ENCODE results near the gene FAM184A.

FAM184A gene

GRCh38 chr6:118965371-118965770 is 113.1 kb downstream of the FAM184A start:
- DNase-seq, result no peak

- no peak for DNase-seq
Measured at GRCh38 chr6:118963003-118963402, 115.5 kb downstream of the FAM184A start.

DNA sequence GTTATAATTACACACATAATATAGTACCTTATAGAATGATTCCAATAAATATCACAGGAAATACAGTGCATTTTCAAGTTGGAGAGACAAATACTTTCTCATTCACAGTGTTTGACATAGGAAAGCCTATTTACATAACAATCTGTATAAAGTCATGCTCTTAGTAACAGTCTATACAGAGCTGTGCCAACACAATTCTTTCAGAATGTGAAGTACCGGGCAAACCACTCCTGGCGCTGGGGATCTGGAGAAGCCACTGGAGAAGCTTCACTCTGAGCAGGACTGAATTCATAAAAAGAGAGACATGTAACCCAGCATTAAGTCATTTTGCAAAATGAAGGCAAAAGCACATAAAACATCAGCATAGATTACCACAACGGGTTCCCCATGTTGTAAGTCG is 118.6 kb downstream of the FAM184A start:
- no peak for DNase-seq

GRCh38 chr6:118953391-118953790 is 125.1 kb downstream of the FAM184A start:
- DNase-seq, result no peak

- no peak for DNase-seq
Measured at GRCh38 chr6:118952683-118953082, 125.8 kb downstream of the FAM184A start.

- DNase-seq, result no peak
Measured at GRCh38 chr6:118945217-118945616, 133.2 kb downstream of the FAM184A start.

DNA sequence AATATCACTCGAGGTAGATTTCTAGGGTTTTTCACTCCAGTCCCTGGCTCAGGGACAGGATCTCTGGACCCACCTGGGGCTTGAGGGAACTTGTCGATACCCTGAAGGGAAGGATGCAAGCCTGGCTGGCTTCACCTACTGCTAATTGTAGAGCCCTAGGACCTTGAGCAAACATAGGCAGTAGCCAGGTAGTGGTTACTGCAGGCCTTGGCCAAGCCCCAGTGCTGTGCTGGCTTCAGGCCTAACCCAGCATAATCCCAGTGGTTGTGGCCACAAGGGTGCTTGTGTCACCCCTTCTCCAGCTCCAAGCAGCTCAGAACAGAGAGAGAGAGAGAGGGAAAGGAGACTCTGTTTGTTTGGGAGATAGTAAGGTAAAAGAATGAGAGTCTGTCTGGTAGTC is 137.7 kb downstream of the FAM184A start:
- no peak for DNase-seq

GRCh38 chr6:118939683-118940082 is 138.8 kb downstream of the FAM184A start:
- DNase-seq, result peak in 2 of 14 donors; percentile 11 to 23

- DNase-seq, result no peak
Measured at GRCh38 chr6:118935978-118936703, 142.3 kb downstream of the FAM184A start.

- DNase-seq, result no peak
Measured at GRCh38 chr6:118935331-118935668, 143.2 kb downstream of the FAM184A start.

DNA sequence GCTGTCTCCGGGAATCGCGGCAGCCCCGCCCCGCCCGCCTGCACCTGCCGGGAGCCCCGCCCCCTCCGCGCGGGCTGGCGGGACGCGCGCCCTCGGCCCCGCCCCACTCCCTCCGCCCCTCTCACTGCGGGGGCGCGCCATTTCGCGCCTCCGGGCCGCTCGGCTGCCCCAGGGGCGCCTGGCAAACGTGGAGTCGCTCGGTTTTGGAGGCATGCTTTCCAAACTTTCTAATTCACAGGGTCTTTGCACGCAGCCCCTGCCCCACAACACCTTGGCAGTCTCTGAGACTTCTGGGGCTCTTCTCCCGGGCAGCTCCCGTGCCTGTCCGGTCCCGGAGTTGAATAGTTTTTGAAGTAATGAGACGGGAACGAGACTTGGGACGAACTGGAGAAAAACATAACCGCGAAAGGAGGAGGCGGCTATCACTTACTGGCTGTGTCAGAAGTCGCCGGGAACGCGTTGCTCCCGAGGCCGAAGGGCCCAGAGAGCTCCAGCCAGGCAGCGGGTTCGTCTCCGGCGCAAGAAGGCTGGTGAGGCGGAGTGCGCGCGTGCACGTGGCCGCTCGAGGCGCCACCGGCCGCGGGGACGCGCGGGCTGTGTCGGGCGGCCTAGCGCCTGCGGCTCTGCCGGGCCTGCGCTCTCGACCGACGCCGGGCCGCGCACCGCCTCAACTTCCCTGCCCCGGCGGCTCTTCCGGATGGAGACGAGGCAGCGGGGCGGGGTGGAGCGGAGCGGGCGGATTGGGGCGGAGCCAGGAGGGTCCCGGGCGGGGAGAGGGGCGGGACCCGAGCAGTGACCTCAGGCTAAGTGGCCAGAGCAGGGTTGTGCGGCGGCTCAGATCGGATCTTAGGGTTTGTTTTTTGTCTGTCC is 143.8 kb downstream of the FAM184A start, which contains the start of gene MCM9:
TSS of gene MCM9 (minus strand) at position 699 of the 870 bp plus-strand sequence. CDS start 3,436 bp downstream, outside the sequence.
- DNase-seq, result peak; percentile 4 to 91 (median 80)

- DNase-seq, result no peak
Measured at GRCh38 chr6:118933855-118934460, 144.5 kb downstream of the FAM184A start.

- DNase-seq, result no peak
Measured at GRCh38 chr6:118932421-118932820, 146.0 kb downstream of the FAM184A start.

DNA sequence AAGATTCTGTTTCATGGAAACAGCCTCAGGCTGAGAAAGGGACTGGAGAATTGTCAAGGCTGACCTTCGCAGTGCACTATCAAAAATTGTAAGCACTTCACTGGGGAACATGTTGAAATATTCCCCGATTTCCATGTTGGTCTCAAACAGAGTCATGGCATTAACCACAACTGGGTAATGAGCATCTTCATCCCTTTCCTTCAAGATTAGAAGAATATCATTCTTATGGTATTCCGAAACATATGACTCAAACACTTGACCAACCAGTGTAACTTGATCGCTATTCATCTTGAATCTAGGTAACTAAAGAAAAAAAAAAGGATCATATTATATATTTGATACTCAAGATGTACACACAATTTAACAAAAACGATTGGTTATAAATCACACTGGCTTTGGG is 147.0 kb downstream of the FAM184A start:
- no peak for DNase-seq

- no peak for DNase-seq
Measured at GRCh38 chr6:118930680-118931079, 147.8 kb downstream of the FAM184A start.

GRCh38 chr6:118923035-118923434 is 155.4 kb downstream of the FAM184A start:
- no peak for DNase-seq

GRCh38 chr6:118921084-118921483 is 157.4 kb downstream of the FAM184A start:
- no peak for DNase-seq

GRCh38 chr6:118918329-118918725 is 160.1 kb downstream of the FAM184A start:
- DNase-seq, result no peak

- DNase-seq, result no peak
Measured at GRCh38 chr6:118917546-118918328, 160.7 kb downstream of the FAM184A start.

- DNase-seq, result no peak
Measured at GRCh38 chr6:118914598-118914997, 163.9 kb downstream of the FAM184A start.

- no peak for DNase-seq
Measured at GRCh38 chr6:118913161-118913560, 165.3 kb downstream of the FAM184A start.

GRCh38 chr6:118912646-118913045 is 165.8 kb downstream of the FAM184A start:
- no peak for DNase-seq
